Stimulated activated CD8-positive, alpha-beta memory T cell treated with anti-CD3 and anti-CD28 coated beads, Interleukin-12 subunit alpha, Interleukin-12 subunit beta, amount 100 ng/mL, for 24 hours (primary cell): ENCODE results near the gene UBE3D.
"Not testable (repeated sequence)": the region's sequence is repeated elsewhere in the genome, so short reads cannot be mapped to it uniquely, and the experiment has no call there.

Experiments
- DNase-seq: peaks from one replicate; pipeline ENCODE4 v3.0.0-alpha.2; 2020; ENCODE audit errors: extremely low read depth

UBE3D gene

GRCh38 chr6:82874867-82875266 lies 190.8 kb downstream of the UBE3D start:
- no peak for DNase-seq

- no peak for DNase-seq
Measured at GRCh38 chr6:82872185-82872584, 193.5 kb downstream of the UBE3D start.

GRCh38 chr6:82870582-82871172 lies 195.0 kb downstream of the UBE3D start:
- DNase-seq, result no peak

- DNase-seq, result no peak
Measured at GRCh38 chr6:82869493-82869892, 196.1 kb downstream of the UBE3D start.

DNA sequence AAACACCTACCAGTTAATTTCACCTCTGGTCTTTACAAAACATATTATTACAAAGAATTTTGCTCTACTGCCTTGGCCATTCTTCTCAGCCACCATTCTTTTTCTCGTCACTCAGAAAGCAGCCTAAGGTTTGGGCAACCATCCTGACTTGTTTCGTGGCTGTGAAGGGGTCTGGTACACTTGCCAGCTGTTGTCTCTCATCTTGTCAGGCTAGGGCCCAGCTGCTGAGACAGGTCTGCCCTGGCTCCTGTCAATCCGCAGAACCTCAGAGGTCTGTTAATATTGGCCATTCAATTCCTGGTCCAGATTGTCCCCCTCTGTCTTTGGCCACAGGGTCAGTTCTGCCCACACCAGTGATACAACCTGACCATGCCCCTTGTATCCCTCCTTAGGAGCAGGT lies 197.7 kb downstream of the UBE3D start:
- DNase-seq, result no peak

- DNase-seq, result no peak
Measured at GRCh38 chr6:82866446-82866845, 199.2 kb downstream of the UBE3D start.

- no peak for DNase-seq
Measured at GRCh38 chr6:82865461-82865860, 200.2 kb downstream of the UBE3D start.

DNA sequence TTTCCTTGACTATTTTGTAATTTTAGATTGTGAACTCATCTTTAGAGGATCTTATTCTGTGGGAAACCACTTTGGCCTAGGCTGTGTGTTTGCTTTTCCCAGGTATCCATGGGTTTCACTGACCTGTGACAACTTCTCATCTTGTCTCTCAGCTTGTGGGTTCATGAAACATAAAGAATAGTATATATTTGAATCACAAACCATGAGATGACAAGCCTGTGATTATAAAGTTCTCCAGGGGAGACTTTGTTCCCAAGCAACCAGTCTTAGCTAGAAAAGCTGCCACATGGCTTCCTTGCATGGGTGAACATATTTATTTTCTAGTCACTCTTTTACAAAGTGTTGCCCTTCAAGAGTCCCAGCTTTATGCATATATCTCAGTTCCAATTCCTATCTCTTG lies 201.9 kb downstream of the UBE3D start:
- no peak for DNase-seq

- DNase-seq, result no peak
Measured at GRCh38 chr6:82862543-82862942, 203.1 kb downstream of the UBE3D start.

GRCh38 chr6:82861121-82861520 lies 204.5 kb downstream of the UBE3D start:
- DNase-seq, result no peak

DNA sequence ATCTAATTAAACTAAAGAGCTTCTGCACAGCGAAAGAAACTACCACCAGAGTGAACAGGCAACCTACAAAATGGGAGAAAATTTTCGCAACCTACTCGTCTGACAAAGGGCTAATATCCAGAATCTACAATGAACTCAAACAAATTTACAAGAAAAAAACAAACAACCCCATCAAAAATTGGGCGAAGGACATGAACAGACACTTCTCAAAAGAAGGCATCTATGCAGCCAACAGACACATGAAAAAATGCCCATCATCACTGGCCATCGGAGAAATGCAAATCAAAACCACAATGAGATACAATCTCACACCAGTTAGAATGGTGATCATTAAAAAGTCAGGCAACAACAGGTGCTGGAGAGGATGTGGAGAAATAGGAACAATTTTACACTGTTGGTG lies 209.6 kb downstream of the UBE3D start:
- not testable (repeated sequence) for DNase-seq

GRCh38 chr6:82852904-82853303 lies 212.7 kb downstream of the UBE3D start:
- not testable (repeated sequence) for DNase-seq

DNA sequence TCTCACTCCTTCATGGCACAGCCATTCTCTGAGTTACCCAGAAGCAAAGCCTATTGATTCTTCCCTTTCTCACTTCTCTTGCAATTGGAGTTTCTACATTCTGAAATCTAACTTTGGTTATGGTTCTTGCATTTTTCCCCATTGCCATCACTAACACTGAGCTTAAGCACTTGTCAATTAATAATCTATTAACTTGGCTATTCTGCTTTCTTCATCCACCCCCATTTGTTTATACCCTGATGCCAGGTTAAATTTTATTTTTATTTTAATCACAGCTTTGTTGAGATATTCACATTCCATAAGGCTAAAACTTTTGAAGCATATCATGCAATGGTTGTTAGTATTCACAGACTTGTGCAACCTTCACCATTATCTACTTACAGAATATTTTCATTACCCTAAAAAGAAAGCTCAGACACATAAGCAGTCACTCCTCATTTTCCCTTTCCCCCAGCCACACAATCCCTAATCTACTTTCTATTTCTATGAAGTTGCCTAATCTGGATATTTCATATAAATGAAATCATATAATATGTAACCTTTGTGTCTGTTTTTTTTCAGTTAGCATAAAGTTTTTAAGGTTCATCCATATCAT lies 222.3 kb downstream of the UBE3D start:
- DNase-seq, result no peak

DNA sequence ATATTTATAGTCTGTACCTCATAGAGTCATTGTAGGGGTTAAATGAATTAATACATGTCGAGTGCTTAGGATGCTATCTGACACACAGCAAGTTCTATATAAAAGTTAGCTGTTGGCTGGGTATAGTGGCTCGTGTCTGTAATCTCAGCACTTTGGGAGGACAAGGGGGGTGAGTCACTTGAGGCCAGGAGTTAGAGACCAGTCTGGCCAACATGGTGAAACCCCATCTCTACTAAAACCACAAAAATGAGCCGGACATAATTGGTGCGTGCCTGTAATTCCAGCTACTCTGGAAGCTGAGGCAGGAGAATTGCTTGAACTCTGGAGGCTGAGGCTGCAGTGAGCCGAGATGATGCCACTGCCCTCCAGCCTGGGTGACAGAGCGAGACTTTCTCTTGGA lies 222.9 kb downstream of the UBE3D start:
- no peak for DNase-seq
